Inferior parietal cortex (tissue), 1 donor: ENCODE results near the gene XCL1.

Source experiments
- DNase-seq: peaks from one replicate; pipeline ENCODE4 v3.0.0-alpha.2; 2016; ENCODE audit errors: extremely low spot score

The XCL1 gene

GRCh38 chr1:168605443-168605842 is 29.0 kb downstream of the XCL1 start:
- no peak for DNase-seq

- no peak for DNase-seq
These were observed 29.7 kb downstream of the XCL1 start for GRCh38 chr1:168606096-168606495.

GRCh38 chr1:168607872-168608428 is 31.5 kb downstream of the XCL1 start:
- DNase-seq, result no peak

- no peak for DNase-seq
These were observed 32.7 kb downstream of the XCL1 start for GRCh38 chr1:168608796-168609715.

GRCh38 chr1:168609741-168610510 is 33.5 kb downstream of the XCL1 start:
- DNase-seq, result no peak

GRCh38 chr1:168613038-168613451 is 36.6 kb downstream of the XCL1 start:
- no peak for DNase-seq

GRCh38 chr1:168613691-168614231 is 37.4 kb downstream of the XCL1 start:
- DNase-seq, result no peak

GRCh38 chr1:168614235-168614634 is 37.8 kb downstream of the XCL1 start:
- DNase-seq, result no peak

- no peak for DNase-seq
These were observed 39.6 kb downstream of the XCL1 start for GRCh38 chr1:168615965-168616364.

- no peak for DNase-seq
These were observed 41.8 kb downstream of the XCL1 start for GRCh38 chr1:168617974-168618750.

- DNase-seq, result no peak
These were observed 42.5 kb downstream of the XCL1 start for GRCh38 chr1:168618886-168619285.

- DNase-seq, result no peak
These were observed 45.0 kb downstream of the XCL1 start for GRCh38 chr1:168621356-168621755.

- no peak for DNase-seq
These were observed 46.8 kb downstream of the XCL1 start for GRCh38 chr1:168623003-168623828.

GRCh38 chr1:168623831-168624230 is 47.4 kb downstream of the XCL1 start:
- DNase-seq, result no peak

GRCh38 chr1:168626326-168626725 is 49.9 kb downstream of the XCL1 start:
- DNase-seq, result no peak

- DNase-seq, result no peak
These were observed 51.0 kb downstream of the XCL1 start for GRCh38 chr1:168627370-168627769.

- no peak for DNase-seq
These were observed 52.4 kb downstream of the XCL1 start for GRCh38 chr1:168628807-168629206.

- DNase-seq, result no peak
These were observed 53.1 kb downstream of the XCL1 start for GRCh38 chr1:168629466-168629865.
